Tibial nerve (tissue), 4 donors: ENCODE measurements around the gene TRMT13. TPM values are rescaled to one million over a fixed set of nuclear protein-coding genes. Genes with fewer than 3 reads are reported as not detected.

ENCODE experiments used
- DNase-seq, 2 donors: peaks; one replicate each; pipeline ENCODE4 v3.0.0-alpha.2; 2019; ENCODE audit warnings: low spot score in 2 of 2
- H3K27ac ChIP-seq, 4 donors: fragments of 200-600 bp; sonication (generic) in 3 of 4; one replicate each; pipeline ENCODE4 v1.5.1; 2017 to 2019; ENCODE audit warnings: mild to moderate bottlenecking in 1 of 4
- H3K27me3 ChIP-seq, 2 donors: fragments of 200-600 bp; sonication (generic) in 1 of 2; one replicate each; pipeline versions ENCODE4 v1.5.1 to v1.6.0; 2017 to 2019
- H3K36me3 ChIP-seq, 3 donors: fragments of 200-600 bp; sonication (generic); one replicate each; pipeline ENCODE4 v1.5.1; 2018 to 2019
- H3K4me1 ChIP-seq, 4 donors: fragments of 200-600 bp; sonication (generic) in 3 of 4; one replicate each; pipeline ENCODE4 v1.5.1; 2017 to 2019
- H3K4me3 ChIP-seq, 4 donors: fragments of 200-600 bp; sonication (generic) in 3 of 4; one replicate each; pipeline ENCODE4 v1.5.1; 2017 to 2019; ENCODE audit warnings: mild to moderate bottlenecking in 1 of 4, moderate library complexity in 1 of 4
- H3K9me3 ChIP-seq, 4 donors: fragments of 200-600 bp; sonication (generic) in 3 of 4; one replicate each; pipeline ENCODE4 v1.5.1; 2017 to 2019
- CTCF ChIP-seq, 5 experiments: fragments of 200-600 bp in 3 of 5; fragments of 450-650 bp in 2 of 5; sonication (generic) in 3 of 5; IDR thresholded peaks; one replicate each; pipeline ENCODE4 v1.5.1; 2016 to 2019; ENCODE audit warnings: antibody characterized with exemption in 5 of 5, mild to moderate bottlenecking in 3 of 5, moderate library complexity in 2 of 5
- EP300 ChIP-seq, 2 donors: sonication (generic); formaldehyde crosslinking; IDR thresholded peaks; one replicate each; pipeline ENCODE4 v1.6.1; 2017; ENCODE audit warnings: antibody characterized with exemption in 2 of 2, mild to moderate bottlenecking in 1 of 2
- POLR2A ChIP-seq, 2 donors: fragments of 450-650 bp; IDR thresholded peaks; one replicate each; pipeline ENCODE4 v1.6.1; 2017; ENCODE audit warnings: antibody characterized with exemption in 2 of 2, mild to moderate bottlenecking in 2 of 2, moderate library complexity in 2 of 2
- WGBS, 2 donors: methylation state at CpG; one replicate each; pipeline ENCODE4 v1.1.5; 2018; 5-methylcytosine and 5-hydroxymethylcytosine counted together
- total RNA-seq, 4 donors: library from RNA; depleted of rRNA; stranded (reverse); fragments of >200 nt; gene quantifications; one replicate each; pipeline ENCODE4 v1.1.0, GENCODE V29; 2016

Gene TRMT13
- total RNA-seq, 4 donors from 2014 or later, result 10.2 to 33.0 (median 16.2) TPM

- H3K9me3 ChIP-seq, result no peaks in the 10 kb centered on the region
These were observed 31.4 kb upstream of the TRMT13 start for GRCh38 chr1:100101564-100101963.

GRCh38 chr1:100107696-100108095 lies 25.3 kb upstream of the TRMT13 start:
- Histone ChIP-seq H3K4me1 (no peaks in the 10 kb centered on the region), H3K9me3 (no peaks in the 10 kb centered on the region), H3K36me3 (peaks cover 0 to 29% (median 0%) of the 10 kb centered on the region in 3 donors), H3K27ac (no peak overlapping the region), H3K27me3 (no peaks in the 10 kb centered on the region), H3K4me3 (no peak overlapping the region)
- TF ChIP-seq POLR2A (IDR thresholded peaks at IDR 0.05) (no peak), CTCF (IDR thresholded peaks at IDR 0.05) (no peak), EP300 (IDR thresholded peaks at IDR 0.05) (no peak)
- WGBS, 2 donors, result 48 to 58% methylated on average over 4 of the region's 4 CpGs
- no peak for DNase-seq

More at GRCh38 chr1:100101564-100101963, 31.4 kb upstream of the TRMT13 start:
- Histone ChIP-seq H3K27me3 (no peaks in the 10 kb centered on the region), H3K4me3 (no peak overlapping the region), H3K4me1 (no peaks in the 10 kb centered on the region), H3K27ac (no peak overlapping the region), H3K36me3 (peaks cover 0 to 62% (median 0%) of the 10 kb centered on the region in 3 donors)
- TF ChIP-seq EP300 (IDR thresholded peaks at IDR 0.05) (no peak), POLR2A (IDR thresholded peaks at IDR 0.05) (no peak), CTCF (IDR thresholded peaks at IDR 0.05) (no peak)
- DNase-seq, result no peak
- 93 to 96% methylated on average over 2 of the region's 2 CpGs for WGBS, 2 donors

- Histone ChIP-seq H3K9me3 (no peaks in the 10 kb centered on the region), H3K4me1 (no peaks in the 10 kb centered on the region), H3K36me3 (peaks cover 0 to 11% (median 0%) of the 10 kb centered on the region in 3 donors), H3K27ac (no peak overlapping the region), H3K4me3 (no peak overlapping the region), H3K27me3 (no peaks in the 10 kb centered on the region)
- DNase-seq, result no peak
- TF ChIP-seq EP300 (IDR thresholded peaks at IDR 0.05) (no peak), POLR2A (IDR thresholded peaks at IDR 0.05) (no peak), CTCF (IDR thresholded peaks at IDR 0.05) (no peak)
These were observed 23.4 kb upstream of the TRMT13 start for GRCh38 chr1:100109554-100110066.

- Histone ChIP-seq H3K27ac (no peak overlapping the region), H3K4me3 (no peak overlapping the region), H3K36me3 (peaks cover 0 to 15% (median 0%) of the 10 kb centered on the region in 3 donors), H3K4me1 (no peaks in the 10 kb centered on the region), H3K9me3 (no peaks in the 10 kb centered on the region), H3K27me3 (no peaks in the 10 kb centered on the region)
- WGBS, 2 donors, result 98% methylated on average over 4 of the region's 4 CpGs
- DNase-seq, result no peak
- TF ChIP-seq CTCF (IDR thresholded peaks at IDR 0.05) (no peak), EP300 (IDR thresholded peaks at IDR 0.05) (no peak), POLR2A (IDR thresholded peaks at IDR 0.05) (no peak)
These were observed 17.4 kb upstream of the TRMT13 start for GRCh38 chr1:100115524-100115923.

GRCh38 chr1:100122177-100122576 lies 10.8 kb upstream of the TRMT13 start:
- H3K4me1 ChIP-seq, result no peaks in the 10 kb centered on the region
- no peak overlapping the region for H3K4me3 ChIP-seq
- peaks cover 0 to 15% (median 0%) of the 10 kb centered on the region in 3 donors for H3K36me3 ChIP-seq
- no peak for DNase-seq
- 58 to 59% methylated on average over 1 of the region's 1 CpG for WGBS, 2 donors
- no peaks in the 10 kb centered on the region for H3K27me3 ChIP-seq
- no peak overlapping the region for H3K27ac ChIP-seq
- TF ChIP-seq CTCF (IDR thresholded peaks at IDR 0.05) (no peak), EP300 (IDR thresholded peaks at IDR 0.05) (no peak), POLR2A (IDR thresholded peaks at IDR 0.05) (no peak)
- no peaks in the 10 kb centered on the region for H3K9me3 ChIP-seq
